Keratinocyte (primary cell): ENCODE data around the gene NEK2. TPM values are rescaled to one million over a fixed set of nuclear protein-coding genes. Genes with fewer than 3 reads are reported as not detected.

Experiments used
- DNase-seq: peaks from one replicate; pipeline ENCODE4 v3.0.0-alpha.2; 2011; ENCODE audit warnings: low read depth, missing footprints, low spot score
- FAIRE-seq: peaks from 2 replicates; lab custom pipeline; 2011; peaks lifted over from hg19 to GRCh38; lab: Jason Lieb, UNC
- H2AFZ ChIP-seq: 2 replicates; pipeline ENCODE4 v1.6.0; 2012; ENCODE audit warnings: low read length, control low read depth, inconsistent platforms; ENCODE audit not compliant: control insufficient read depth
- H3K27ac ChIP-seq: 2 replicates; pipeline ENCODE4 v1.5.1; 2011; ENCODE audit warnings: low read length; ENCODE audit not compliant: control insufficient read depth, insufficient read depth
- H3K27me3 ChIP-seq: 3 replicates; pipeline ENCODE4 v1.6.0; 2011; ENCODE audit warnings: low read length; ENCODE audit not compliant: control insufficient read depth, insufficient read depth; ENCODE audit errors: extremely low read depth
- H3K36me3 ChIP-seq, 2 experiments: 2 replicates in 1 of 2; 3 replicates in 1 of 2; pipeline ENCODE4 v1.5.1; 2011; ENCODE audit warnings: low read length in 2 of 2, mild to moderate bottlenecking in 1 of 2; ENCODE audit not compliant: control insufficient read depth in 2 of 2, insufficient read depth in 2 of 2; ENCODE audit errors: extremely low read depth in 1 of 2
- H3K4me1 ChIP-seq: 3 replicates; pipeline ENCODE4 v1.5.1; 2011; ENCODE audit warnings: low read length; ENCODE audit not compliant: control insufficient read depth, insufficient read depth; ENCODE audit errors: extremely low read depth
- H3K4me2 ChIP-seq: 3 replicates; pipeline ENCODE4 v1.6.0; 2011; ENCODE audit warnings: low read depth, low read length; ENCODE audit not compliant: control insufficient read depth, insufficient read depth; ENCODE audit errors: extremely low read depth
- H3K4me3 ChIP-seq, 3 experiments: fragments of 200-600 bp in 1 of 3; sonication (generic) in 1 of 3; 2 replicates in 2 of 3; 3 replicates in 1 of 3; pipeline ENCODE4 v1.5.1; 2011 to 2016; ENCODE audit warnings: low read length in 3 of 3, mild to moderate bottlenecking in 3 of 3, control low read depth in 2 of 3, inconsistent platforms in 1 of 3, low read depth in 1 of 3, mixed read lengths in 1 of 3, mixed run types in 1 of 3, moderate library complexity in 1 of 3; ENCODE audit not compliant: control insufficient read depth in 2 of 3, insufficient read depth in 2 of 3; ENCODE audit errors: extremely low read depth in 1 of 3
- H3K79me2 ChIP-seq: 2 replicates; pipeline ENCODE4 v1.6.0; 2012; ENCODE audit warnings: low read length; ENCODE audit not compliant: control insufficient read depth, insufficient read depth
- H3K9ac ChIP-seq: 3 replicates; pipeline ENCODE4 v1.6.0; 2011; ENCODE audit warnings: low read length; ENCODE audit not compliant: control insufficient read depth, insufficient read depth; ENCODE audit errors: extremely low read depth
- H3K9me1 ChIP-seq: 3 replicates; pipeline ENCODE4 v1.6.0; 2011; ENCODE audit warnings: low read length; ENCODE audit not compliant: control insufficient read depth, insufficient read depth; ENCODE audit errors: extremely low read depth
- H3K9me3 ChIP-seq: 2 replicates; pipeline ENCODE4 v1.5.1; 2012; ENCODE audit warnings: low read depth, low read length; ENCODE audit not compliant: control insufficient read depth
- H4K20me1 ChIP-seq: 3 replicates; pipeline ENCODE4 v1.6.0; 2011; ENCODE audit warnings: low read length; ENCODE audit not compliant: control insufficient read depth, insufficient read depth; ENCODE audit errors: extremely low read depth
- CTCF ChIP-seq, 3 experiments: IDR thresholded peaks in 1 of 3; conservative IDR thresholded peaks in 1 of 3; optimal IDR thresholded peaks in 1 of 3; 2 replicates in 2 of 3; 3 replicates in 1 of 3; pipeline versions ENCODE3 to v1.5.1; 2011; ENCODE audit warnings: low read length in 3 of 3, mild to moderate bottlenecking in 3 of 3, moderate library complexity in 2 of 3, control low read depth in 1 of 3, inconsistent platforms in 1 of 3; ENCODE audit not compliant: insufficient read depth in 2 of 3; ENCODE audit errors: extremely low read depth in 1 of 3
- EZH2 ChIP-seq: IDR thresholded peaks from one replicate; pipeline ENCODE4 v1.6.1; 2012; ENCODE audit warnings: inconsistent platforms, mild to moderate bottlenecking, low read length, moderate library complexity
- dilution Hi-C: fragments of 300-500 bp; cut with MboI; formaldehyde crosslinking; loops from one replicate; pipeline ENCODE4 v1.7.0; 2020; ENCODE audit warnings: low sequenced_read_pairs; ENCODE audit not compliant: extremely low pct_ligation_motif_present
- polyA plus RNA-seq, 5 experiments: library from polyadenylated mRNA; depleted of rRNA in 3 of 5; stranded (reverse) in 3 of 5; stranded (forward) in 1 of 5; unstranded in 1 of 5; fragments of >200 nt; gene quantifications; 1 replicate in 1 of 5; 2 replicates in 3 of 5; 3 replicates in 1 of 5; pipeline versions ENCODE4 v1.2.1 to v1.2.3, GENCODE V29; 2011 to 2012; ENCODE audit warnings: missing spikeins in 2 of 5, low read depth in 1 of 5, low replicate concordance in 1 of 5

The NEK2 gene
- polyA plus RNA-seq, 1 donor (not counting 4 experiments of a cell fraction or from before 2014, with no cell fraction given), result 10.8 TPM

- TF ChIP-seq CTCF (optimal IDR thresholded peaks at IDR 0.05 in 1 of 3, IDR thresholded peaks at IDR 0.05 in 1 of 3, conservative IDR thresholded peaks at IDR 0.05 in 1 of 3; ENCODE audit: extremely low read depth in 1 of 3, insufficient read depth in 2 of 3, low read length in 3 of 3) (no peak), EZH2 (no peak)
- H3K4me3 ChIP-seq, result no peak overlapping the region
- H3K4me1 ChIP-seq, result peaks cover 20% of the 10 kb centered on the region
- H3K9ac ChIP-seq, result no peak overlapping the region
- no peaks in the 10 kb centered on the region for H4K20me1 ChIP-seq
- no peak overlapping the region for H3K4me2 ChIP-seq
- DNase-seq (no peak), FAIRE-seq (no peak)
- no peaks in the 10 kb centered on the region for H3K9me1 ChIP-seq
- H3K27ac ChIP-seq, result no peak overlapping the region
- H3K79me2 ChIP-seq, result no peaks in the 10 kb centered on the region
- H3K27me3 ChIP-seq, result no peaks in the 10 kb centered on the region
- H3K9me3 ChIP-seq, result no peaks in the 10 kb centered on the region
- dilution Hi-C loops, result no loop called here
- no peaks in the 10 kb centered on the region for H3K36me3 ChIP-seq
- H2AFZ ChIP-seq, result no peak overlapping the region
Observed at GRCh38 chr1:211652371-211652770, 23.1 kb downstream of the NEK2 start.

- no peaks in the 10 kb centered on the region for H3K36me3 ChIP-seq
- no peak for DNase-seq
- no peaks in the 10 kb centered on the region for H4K20me1 ChIP-seq
- no peak overlapping the region for H2AFZ ChIP-seq
- no peaks in the 10 kb centered on the region for H3K79me2 ChIP-seq
- dilution Hi-C loops, result no loop called here
- H3K27ac ChIP-seq, result no peak overlapping the region
- H3K4me3 ChIP-seq, result no peak overlapping the region
- H3K9me3 ChIP-seq, result no peaks in the 10 kb centered on the region
- no peak for TF ChIP-seq EZH2
- no peak for TF ChIP-seq CTCF (optimal IDR thresholded peaks at IDR 0.05 in 1 of 3, IDR thresholded peaks at IDR 0.05 in 1 of 3, conservative IDR thresholded peaks at IDR 0.05 in 1 of 3; ENCODE audit: extremely low read depth in 1 of 3, insufficient read depth in 2 of 3, low read length in 3 of 3)
- no peak overlapping the region for H3K9ac ChIP-seq
- no peak overlapping the region for H3K4me2 ChIP-seq
- no peak for FAIRE-seq
- H3K27me3 ChIP-seq, result no peaks in the 10 kb centered on the region
- H3K9me1 ChIP-seq, result no peaks in the 10 kb centered on the region
- H3K4me1 ChIP-seq, result peaks cover 20% of the 10 kb centered on the region
Observed at GRCh38 chr1:211650904-211651303, 24.5 kb downstream of the NEK2 start.
